Panc1 (cell line): ENCODE measurements around the gene GPRIN2.

ENCODE experiments used
- POLR2AphosphoS5 ChIP-seq: IDR thresholded peaks from 2 replicates; pipeline ENCODE4 v1.6.1; 2012; ENCODE audit warnings: mild to moderate bottlenecking, low read depth, low read length, moderate library complexity
- SIN3A ChIP-seq: IDR thresholded peaks from 2 replicates; pipeline ENCODE4 v1.6.1; 2012; ENCODE audit warnings: low read depth, mild to moderate bottlenecking, low read length, moderate library complexity, borderline replicate concordance; ENCODE audit not compliant: insufficient read depth
- TF ChIP-seq, protein P1 (sequence below): fragments of 450-650 bp; IDR thresholded peaks from 2 replicates; pipeline ENCODE4 v1.5.1; 2017; ENCODE audit warnings: mild to moderate bottlenecking

GRCh38 chr10:46514431-46514861 is 42.0 kb downstream of the GPRIN2 start:
- TF ChIP-seq, protein P1, sequence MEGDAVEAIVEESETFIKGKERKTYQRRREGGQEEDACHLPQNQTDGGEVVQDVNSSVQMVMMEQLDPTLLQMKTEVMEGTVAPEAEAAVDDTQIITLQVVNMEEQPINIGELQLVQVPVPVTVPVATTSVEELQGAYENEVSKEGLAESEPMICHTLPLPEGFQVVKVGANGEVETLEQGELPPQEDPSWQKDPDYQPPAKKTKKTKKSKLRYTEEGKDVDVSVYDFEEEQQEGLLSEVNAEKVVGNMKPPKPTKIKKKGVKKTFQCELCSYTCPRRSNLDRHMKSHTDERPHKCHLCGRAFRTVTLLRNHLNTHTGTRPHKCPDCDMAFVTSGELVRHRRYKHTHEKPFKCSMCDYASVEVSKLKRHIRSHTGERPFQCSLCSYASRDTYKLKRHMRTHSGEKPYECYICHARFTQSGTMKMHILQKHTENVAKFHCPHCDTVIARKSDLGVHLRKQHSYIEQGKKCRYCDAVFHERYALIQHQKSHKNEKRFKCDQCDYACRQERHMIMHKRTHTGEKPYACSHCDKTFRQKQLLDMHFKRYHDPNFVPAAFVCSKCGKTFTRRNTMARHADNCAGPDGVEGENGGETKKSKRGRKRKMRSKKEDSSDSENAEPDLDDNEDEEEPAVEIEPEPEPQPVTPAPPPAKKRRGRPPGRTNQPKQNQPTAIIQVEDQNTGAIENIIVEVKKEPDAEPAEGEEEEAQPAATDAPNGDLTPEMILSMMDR = no peak
- no peak for TF ChIP-seq POLR2AphosphoS5
- TF ChIP-seq SIN3A = no peak
